Epithelial cell of esophagus (primary cell): Measurements from ENCODE around the gene SPATA1.
"Not testable (repeated sequence)": the region's sequence is repeated elsewhere in the genome, so short reads cannot be mapped to it uniquely, and the experiment has no call there.

Experiments used
- DNase-seq: peaks from one replicate; pipeline ENCODE4 v3.0.0; 2010; ENCODE audit warnings: low read depth
- H3K4me3 ChIP-seq: 2 replicates; pipeline ENCODE4 v1.5.1; 2011; ENCODE audit warnings: mild to moderate bottlenecking, low read length, control low read depth
- TF ChIP-seq, protein P1 (sequence below): IDR thresholded peaks from 2 replicates; pipeline ENCODE4 v1.5.1; 2011; ENCODE audit warnings: low read depth, mild to moderate bottlenecking, low read length, control low read depth, inconsistent platforms; ENCODE audit not compliant: insufficient read depth; ENCODE audit errors: missing control alignments

SPATA1 gene

DNA sequence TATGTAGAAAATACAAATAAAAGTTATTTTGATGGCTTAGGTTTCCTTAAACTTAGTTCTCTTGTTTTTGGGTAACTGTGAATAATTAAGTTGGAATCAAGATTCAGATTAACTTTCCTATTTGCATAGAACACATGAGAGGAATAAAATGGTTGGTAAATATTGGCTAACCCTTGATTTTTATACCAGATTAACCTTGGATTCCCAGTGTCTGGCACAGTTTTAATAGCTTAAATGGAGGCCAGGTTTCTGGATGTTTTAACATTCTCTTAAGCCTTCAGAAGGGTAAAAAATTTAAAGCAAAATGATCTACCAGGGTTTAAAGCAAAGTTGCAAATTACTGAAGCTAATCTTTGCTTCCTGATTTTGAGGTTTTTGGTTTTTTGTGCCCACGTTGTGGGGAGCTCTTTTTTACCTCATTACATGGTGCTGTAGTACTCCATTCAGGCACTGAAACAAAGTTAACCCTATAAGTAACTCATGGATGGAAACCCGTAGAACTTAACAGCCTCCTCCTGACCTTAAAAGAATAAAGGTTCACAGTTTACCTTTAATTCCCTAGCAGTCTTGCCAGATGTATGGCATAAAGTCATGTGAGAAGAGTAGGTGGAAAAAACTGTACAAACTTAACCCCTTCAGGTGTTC lies 8.4 kb upstream of the SPATA1 start:
- H3K4me3 ChIP-seq, result no peak overlapping the region
- TF ChIP-seq, protein P1, sequence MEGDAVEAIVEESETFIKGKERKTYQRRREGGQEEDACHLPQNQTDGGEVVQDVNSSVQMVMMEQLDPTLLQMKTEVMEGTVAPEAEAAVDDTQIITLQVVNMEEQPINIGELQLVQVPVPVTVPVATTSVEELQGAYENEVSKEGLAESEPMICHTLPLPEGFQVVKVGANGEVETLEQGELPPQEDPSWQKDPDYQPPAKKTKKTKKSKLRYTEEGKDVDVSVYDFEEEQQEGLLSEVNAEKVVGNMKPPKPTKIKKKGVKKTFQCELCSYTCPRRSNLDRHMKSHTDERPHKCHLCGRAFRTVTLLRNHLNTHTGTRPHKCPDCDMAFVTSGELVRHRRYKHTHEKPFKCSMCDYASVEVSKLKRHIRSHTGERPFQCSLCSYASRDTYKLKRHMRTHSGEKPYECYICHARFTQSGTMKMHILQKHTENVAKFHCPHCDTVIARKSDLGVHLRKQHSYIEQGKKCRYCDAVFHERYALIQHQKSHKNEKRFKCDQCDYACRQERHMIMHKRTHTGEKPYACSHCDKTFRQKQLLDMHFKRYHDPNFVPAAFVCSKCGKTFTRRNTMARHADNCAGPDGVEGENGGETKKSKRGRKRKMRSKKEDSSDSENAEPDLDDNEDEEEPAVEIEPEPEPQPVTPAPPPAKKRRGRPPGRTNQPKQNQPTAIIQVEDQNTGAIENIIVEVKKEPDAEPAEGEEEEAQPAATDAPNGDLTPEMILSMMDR, result no peak
- DNase-seq, result no peak

DNA sequence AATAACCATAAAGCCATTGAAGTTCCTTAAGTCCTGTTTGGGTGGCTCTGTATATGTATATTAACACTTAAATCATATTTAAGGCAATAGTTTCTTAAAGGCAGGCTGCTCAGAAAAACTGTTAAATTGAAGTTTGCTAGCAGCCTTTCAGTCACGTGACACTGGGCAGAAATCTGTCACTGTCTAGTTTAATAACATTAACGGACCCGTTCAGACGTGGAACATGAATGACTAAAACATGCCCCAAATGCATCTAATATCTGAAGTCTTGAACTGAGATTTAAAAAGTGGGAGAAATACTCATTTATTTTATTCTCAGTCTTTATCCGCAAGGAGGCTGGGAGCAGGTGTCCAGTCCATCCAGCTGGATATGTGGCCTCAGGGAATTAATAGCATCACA lies 3.3 kb upstream of the SPATA1 start:
- H3K4me3 ChIP-seq, result no peak overlapping the region
- TF ChIP-seq, protein P1, result no peak
- DNase-seq, result no peak

- H3K4me3 ChIP-seq, result peak overlapping the region; percentile 88
- peak; percentile 29 for DNase-seq
- TF ChIP-seq, protein P1, result no peak
These were observed 1.4 kb upstream of the SPATA1 start for GRCh38 chr1:84504580-84505492.

GRCh38 chr1:84505493-84506001 lies 639 bp upstream of the SPATA1 start:
- peak overlapping the region; percentile 88 for H3K4me3 ChIP-seq
- TF ChIP-seq, protein P1, result no peak
- DNase-seq, result peak; percentile 65

- TF ChIP-seq, protein P1, result no peak
- no peak for DNase-seq
These were observed 705 bp downstream of the SPATA1 start for GRCh38 chr1:84506729-84507453.

DNA sequence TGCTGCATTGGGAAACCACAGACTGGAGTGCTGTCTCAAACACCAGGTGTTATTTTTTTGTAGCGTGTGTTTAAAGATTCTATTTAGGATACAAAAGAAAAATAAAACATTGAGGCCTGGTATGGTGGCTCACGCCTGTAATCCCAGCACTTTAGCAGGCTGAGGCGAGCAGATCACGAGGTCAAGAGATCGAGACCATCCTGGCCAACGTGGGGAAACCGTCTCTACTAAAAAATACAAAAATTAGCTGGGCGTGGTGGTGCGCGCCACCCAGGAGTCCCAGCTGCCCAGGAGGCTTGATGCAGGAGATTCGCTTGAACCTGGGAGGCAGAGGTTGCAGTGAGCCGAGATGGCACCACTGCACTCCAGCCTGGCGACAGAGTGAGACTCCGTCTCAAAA lies 1.7 kb downstream of the SPATA1 start:
- not testable (repeated sequence) for H3K4me3 ChIP-seq, DNase-seq

More at GRCh38 chr1:84506729-84507453, 705 bp downstream of the SPATA1 start:
- H3K4me3 ChIP-seq, result peak overlapping the region; percentile 88

GRCh38 chr1:84508510-84508909 lies 2.3 kb downstream of the SPATA1 start:
- TF ChIP-seq, protein P1, result no peak
- no peak overlapping the region for H3K4me3 ChIP-seq
- DNase-seq, result no peak
